Measurements from ENCODE around the gene SMIM38.
"Not testable (repeated sequence)": the region's sequence is repeated elsewhere in the genome, so short reads cannot be mapped to it uniquely, and the experiment has no call there.

Gene SMIM38

DNA sequence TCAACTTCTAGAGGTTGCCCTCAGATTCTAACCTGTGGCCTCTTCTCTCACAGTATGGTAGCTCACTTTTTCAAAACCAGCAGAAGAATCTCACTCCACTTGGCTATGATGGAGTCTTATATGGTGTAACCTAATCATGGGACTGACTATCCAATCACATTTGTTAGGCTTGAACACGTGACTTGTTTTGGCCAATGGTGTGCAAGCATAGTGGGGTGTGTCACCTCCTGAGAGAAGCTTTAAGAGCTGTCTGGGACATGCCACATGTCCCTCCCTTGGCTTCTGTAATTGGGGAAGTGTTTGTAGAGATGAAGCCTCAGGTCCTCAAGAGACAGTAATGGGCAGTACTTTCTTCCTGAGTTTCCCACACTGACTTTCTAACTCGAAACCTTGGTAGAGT lies 12.8 kb upstream of the SMIM38 start:
- DNase-seq (ENCODE audit: low spot score), result no peak
- no peak for TF ChIP-seq CTCF (IDR thresholded peaks at IDR 0.05; ENCODE audit: extremely low read depth, missing control alignments)

GRCh38 chr11:69144316-69145049 lies 11.3 kb upstream of the SMIM38 start:
- no peak for TF ChIP-seq CTCF (IDR thresholded peaks at IDR 0.05; ENCODE audit: extremely low read depth, missing control alignments)

GRCh38 chr11:69145050-69145380 lies 10.7 kb upstream of the SMIM38 start:
- no peak for DNase-seq (ENCODE audit: low spot score)
- TF ChIP-seq CTCF (IDR thresholded peaks at IDR 0.05; ENCODE audit: extremely low read depth, missing control alignments), result no peak

More at GRCh38 chr11:69144316-69145049, 11.3 kb upstream of the SMIM38 start:
- DNase-seq (ENCODE audit: low spot score), result no peak

DNA sequence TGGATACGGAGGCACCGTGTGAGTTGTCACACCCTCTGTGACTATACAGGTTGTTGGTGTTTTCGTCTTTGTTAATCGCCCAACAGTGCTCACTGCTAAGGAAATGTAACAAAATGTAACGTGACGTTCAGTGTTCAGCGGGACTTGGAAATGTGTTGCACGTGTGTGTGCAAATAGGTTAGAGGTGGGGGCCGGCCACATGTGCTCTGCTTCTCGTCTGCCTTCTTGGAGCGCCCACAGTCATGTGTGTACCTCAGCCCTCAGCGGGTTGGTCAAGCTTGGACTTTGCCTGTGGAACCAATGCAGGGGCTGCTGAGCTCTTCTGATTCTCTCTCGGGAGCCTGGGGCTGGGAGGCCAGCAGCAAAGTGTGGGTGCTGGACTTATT lies 7.4 kb upstream of the SMIM38 start:
- TF ChIP-seq CTCF (IDR thresholded peaks at IDR 0.05; ENCODE audit: extremely low read depth, missing control alignments), result no peak
- DNase-seq (ENCODE audit: low spot score), result no peak

- no peak for TF ChIP-seq CTCF (IDR thresholded peaks at IDR 0.05; ENCODE audit: extremely low read depth, missing control alignments)
- no peak for DNase-seq (ENCODE audit: low spot score)
Measured at GRCh38 chr11:69148806-69149205, 6.9 kb upstream of the SMIM38 start.

DNA sequence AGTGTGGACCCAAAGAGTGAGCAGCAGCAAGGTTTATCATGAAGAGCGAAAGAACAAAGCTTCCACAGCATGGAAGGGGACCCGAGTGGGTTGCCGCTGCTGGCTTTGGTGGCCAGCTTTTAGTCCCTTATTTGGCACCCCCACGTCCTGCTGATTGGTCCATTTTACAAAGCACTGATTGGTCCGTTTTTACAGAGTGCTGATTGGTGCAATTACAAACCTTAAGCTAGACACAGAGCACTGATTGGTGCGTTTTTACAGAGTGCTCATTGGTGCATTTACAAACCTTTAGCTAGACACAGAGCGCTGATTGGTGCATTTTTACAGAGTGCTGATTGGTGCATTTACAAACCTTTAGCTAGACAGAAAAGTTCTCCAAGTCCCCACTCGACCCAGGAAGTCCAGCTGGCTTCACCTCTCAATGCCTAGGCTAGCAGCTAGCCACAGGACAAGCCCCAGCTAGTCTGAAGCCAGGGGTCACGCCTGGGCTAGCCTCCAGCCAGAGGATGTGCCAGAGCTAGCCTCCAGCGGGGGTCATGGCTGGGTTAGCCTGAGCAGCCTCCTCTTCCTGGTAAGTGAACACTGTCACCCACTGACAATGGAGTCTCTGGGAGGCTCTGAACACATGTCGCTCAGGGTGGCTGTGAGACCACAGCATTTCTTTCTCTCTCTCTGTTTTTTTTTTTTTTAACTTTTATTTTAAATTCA lies 6.2 kb upstream of the SMIM38 start:
- DNase-seq (ENCODE audit: low spot score), result not testable (repeated sequence)

DNA sequence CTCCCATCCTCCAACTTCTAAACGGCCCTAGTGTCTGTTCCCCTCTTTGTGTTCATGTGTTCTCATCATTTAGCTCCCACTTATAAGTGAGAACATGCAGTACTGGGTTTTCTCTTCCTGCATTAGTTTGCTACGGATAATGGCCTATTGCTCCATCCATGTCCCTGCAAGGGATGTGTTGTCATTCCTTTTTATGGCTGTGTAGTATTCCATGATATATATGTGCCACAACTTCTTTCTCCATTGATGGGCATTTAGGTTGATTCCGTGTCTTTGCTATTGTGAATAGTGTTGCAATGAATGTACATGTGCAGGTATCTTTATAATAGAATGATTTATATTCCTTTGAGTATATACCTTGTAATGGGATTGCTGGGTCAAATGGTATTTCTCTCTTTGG lies 5.6 kb upstream of the SMIM38 start:
- TF ChIP-seq CTCF (IDR thresholded peaks at IDR 0.05; ENCODE audit: extremely low read depth, missing control alignments), result no peak
- no peak for DNase-seq (ENCODE audit: low spot score)

DNA sequence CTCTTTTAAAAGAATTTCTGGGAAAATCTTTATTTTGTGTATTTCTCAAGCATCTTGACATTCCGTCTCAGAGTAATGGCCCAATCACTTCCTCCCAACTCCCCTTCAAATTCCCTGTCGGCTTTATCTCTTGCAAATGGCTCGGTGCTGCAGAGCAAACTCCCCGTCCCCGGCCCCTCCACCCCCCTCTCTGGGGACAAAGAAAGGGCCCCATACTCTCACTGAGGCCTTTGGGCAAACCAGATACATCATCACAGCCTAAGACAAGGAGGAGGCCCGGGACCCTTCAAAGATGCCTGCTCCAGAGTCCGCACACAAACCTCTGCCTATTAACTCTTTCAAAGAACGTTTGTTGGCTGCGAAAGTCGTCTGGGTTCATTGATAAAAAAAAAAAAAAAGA lies 3.9 kb upstream of the SMIM38 start:
- no peak for TF ChIP-seq CTCF (IDR thresholded peaks at IDR 0.05; ENCODE audit: extremely low read depth, missing control alignments)
- DNase-seq (ENCODE audit: low spot score), result no peak
